Brain pericyte (primary cell): Measurements from ENCODE around the gene CDH23.

Experiments used
- DNase-seq: peaks from one replicate; pipeline ENCODE4 v3.0.0-alpha.2; 2012; ENCODE audit warnings: low read depth, low spot score

Gene CDH23

GRCh38 chr10:71797533-71798307 lies 401.0 kb downstream of the CDH23 start:
- no peak for DNase-seq

- no peak for DNase-seq
Measured at GRCh38 chr10:71798308-71798624, 401.5 kb downstream of the CDH23 start.

- no peak for DNase-seq
Measured at GRCh38 chr10:71799112-71799511, 402.4 kb downstream of the CDH23 start.

GRCh38 chr10:71799608-71800453 lies 403.1 kb downstream of the CDH23 start:
- no peak for DNase-seq

- DNase-seq = no peak
Measured at GRCh38 chr10:71801361-71801760, 404.6 kb downstream of the CDH23 start.

- no peak for DNase-seq
Measured at GRCh38 chr10:71802235-71802634, 405.5 kb downstream of the CDH23 start.

GRCh38 chr10:71802715-71803488 lies 406.2 kb downstream of the CDH23 start:
- no peak for DNase-seq

- no peak for DNase-seq
Measured at GRCh38 chr10:71804077-71804476, 407.4 kb downstream of the CDH23 start.

- no peak for DNase-seq
Measured at GRCh38 chr10:71805776-71806703, 409.3 kb downstream of the CDH23 start.

GRCh38 chr10:71806704-71807556 lies 410.2 kb downstream of the CDH23 start:
- no peak for DNase-seq

- no peak for DNase-seq
Measured at GRCh38 chr10:71807557-71808510, 411.1 kb downstream of the CDH23 start.

- DNase-seq = no peak
Measured at GRCh38 chr10:71809628-71810027, 412.9 kb downstream of the CDH23 start.

GRCh38 chr10:71810048-71810750 lies 413.5 kb downstream of the CDH23 start:
- no peak for DNase-seq

- no peak for DNase-seq
Measured at GRCh38 chr10:71811351-71811750, 414.6 kb downstream of the CDH23 start.

GRCh38 chr10:71812016-71812912 lies 415.5 kb downstream of the CDH23 start:
- no peak for DNase-seq

GRCh38 chr10:71812913-71813590 lies 416.3 kb downstream of the CDH23 start:
- no peak for DNase-seq

- DNase-seq = no peak
Measured at GRCh38 chr10:71814922-71815411, 418.2 kb downstream of the CDH23 start.
